Chondrocyte (in vitro differentiated cells): Measurements from ENCODE around the gene OXNAD1. TPM values are rescaled to one million over a fixed set of nuclear protein-coding genes. Genes with fewer than 3 reads are reported as not detected.

Experiments
- DNase-seq: peaks from one replicate; pipeline ENCODE4 v3.0.0; 2021; ENCODE audit warnings: mixed read lengths, low spot score
- H3K27ac Mint-ChIP-seq: one replicate; pipeline ENCODE4 v1.8.0; 2021; ENCODE audit warnings: mild to moderate bottlenecking, moderate library complexity, mixed read lengths; ENCODE audit not compliant: unreplicated experiment
- H3K27me3 Mint-ChIP-seq: 2 replicates; pipeline ENCODE4 v1.8.0; 2021; ENCODE audit warnings: low read depth, mixed read lengths
- H3K36me3 Mint-ChIP-seq: 2 replicates; pipeline ENCODE4 v1.8.0; 2021; ENCODE audit warnings: low read depth, mixed read lengths
- H3K4me1 Mint-ChIP-seq: 2 replicates; pipeline ENCODE4 v1.8.0; 2021; ENCODE audit warnings: low read depth, mild to moderate bottlenecking, mixed read lengths
- H3K4me3 Mint-ChIP-seq: one replicate; pipeline ENCODE4 v1.8.0; 2021; ENCODE audit warnings: mild to moderate bottlenecking, moderate library complexity, mixed read lengths; ENCODE audit not compliant: unreplicated experiment
- H3K9me3 Mint-ChIP-seq: 2 replicates; pipeline ENCODE4 v1.8.0; 2021; ENCODE audit warnings: low read depth, mixed read lengths
- CTCF ChIP-seq: fragments of 200-600 bp; sonication (generic); IDR thresholded peaks from 2 replicates; pipeline ENCODE4 v1.5.0; 2021; ENCODE audit warnings: antibody characterized with exemption, mild to moderate bottlenecking, moderate library complexity
- total RNA-seq: library from RNA; stranded (reverse); gene quantifications from 3 replicates; pipeline ENCODE4 v1.2.1, GENCODE V29; 2021

OXNAD1 gene
- total RNA-seq, 1 donor from 2014 or later: 6.7 TPM

DNA sequence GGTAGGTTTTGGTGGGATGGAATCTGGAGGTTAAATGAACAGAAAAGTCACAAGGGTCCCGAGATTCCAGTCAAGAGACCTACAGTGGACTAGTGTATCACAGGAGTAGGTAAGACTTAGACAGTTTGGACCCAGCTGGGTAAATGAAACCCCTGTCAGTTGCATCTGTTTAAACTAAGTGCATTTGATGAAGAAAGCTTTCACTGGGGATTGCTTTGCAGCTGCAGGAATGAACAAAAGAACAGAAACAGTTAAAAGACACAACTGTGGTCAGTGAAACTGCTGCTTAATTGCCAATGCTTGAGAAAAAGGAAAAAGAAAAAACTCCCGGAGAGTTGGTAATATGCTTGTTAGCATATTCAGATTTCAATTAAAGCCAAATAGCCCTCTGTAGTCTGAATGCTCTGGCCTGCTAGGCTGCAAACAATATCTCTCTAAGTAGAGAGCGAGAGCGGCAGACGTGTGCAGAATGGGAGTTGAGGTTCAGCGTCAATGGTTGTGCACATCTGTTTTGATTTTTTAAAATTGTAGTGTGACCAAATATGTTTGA, 37.1 kb downstream of the OXNAD1 start:
- DNase-seq: no peak
- Mint-ChIP-seq H3K9me3 (peaks cover 1% of the 10 kb centered on the region), H3K36me3 (peaks cover 14% of the 10 kb centered on the region), H3K27me3 (no peaks in the 10 kb centered on the region), H3K27ac (no peak overlapping the region), H3K4me1 (peaks cover 11% of the 10 kb centered on the region), H3K4me3 (no peak overlapping the region)
- no peak for TF ChIP-seq CTCF

- TF ChIP-seq CTCF: no peak
- H3K27me3 Mint-ChIP-seq: no peaks in the 10 kb centered on the region
- H3K36me3 Mint-ChIP-seq: peaks cover 12% of the 10 kb centered on the region
- no peak overlapping the region for H3K4me3 Mint-ChIP-seq
- H3K9me3 Mint-ChIP-seq: no peaks in the 10 kb centered on the region
- H3K27ac Mint-ChIP-seq: no peak overlapping the region
- H3K4me1 Mint-ChIP-seq: peaks cover 11% of the 10 kb centered on the region
- DNase-seq: no peak
Measured at GRCh38 chr3:16303037-16303575, 38.1 kb downstream of the OXNAD1 start.

DNA sequence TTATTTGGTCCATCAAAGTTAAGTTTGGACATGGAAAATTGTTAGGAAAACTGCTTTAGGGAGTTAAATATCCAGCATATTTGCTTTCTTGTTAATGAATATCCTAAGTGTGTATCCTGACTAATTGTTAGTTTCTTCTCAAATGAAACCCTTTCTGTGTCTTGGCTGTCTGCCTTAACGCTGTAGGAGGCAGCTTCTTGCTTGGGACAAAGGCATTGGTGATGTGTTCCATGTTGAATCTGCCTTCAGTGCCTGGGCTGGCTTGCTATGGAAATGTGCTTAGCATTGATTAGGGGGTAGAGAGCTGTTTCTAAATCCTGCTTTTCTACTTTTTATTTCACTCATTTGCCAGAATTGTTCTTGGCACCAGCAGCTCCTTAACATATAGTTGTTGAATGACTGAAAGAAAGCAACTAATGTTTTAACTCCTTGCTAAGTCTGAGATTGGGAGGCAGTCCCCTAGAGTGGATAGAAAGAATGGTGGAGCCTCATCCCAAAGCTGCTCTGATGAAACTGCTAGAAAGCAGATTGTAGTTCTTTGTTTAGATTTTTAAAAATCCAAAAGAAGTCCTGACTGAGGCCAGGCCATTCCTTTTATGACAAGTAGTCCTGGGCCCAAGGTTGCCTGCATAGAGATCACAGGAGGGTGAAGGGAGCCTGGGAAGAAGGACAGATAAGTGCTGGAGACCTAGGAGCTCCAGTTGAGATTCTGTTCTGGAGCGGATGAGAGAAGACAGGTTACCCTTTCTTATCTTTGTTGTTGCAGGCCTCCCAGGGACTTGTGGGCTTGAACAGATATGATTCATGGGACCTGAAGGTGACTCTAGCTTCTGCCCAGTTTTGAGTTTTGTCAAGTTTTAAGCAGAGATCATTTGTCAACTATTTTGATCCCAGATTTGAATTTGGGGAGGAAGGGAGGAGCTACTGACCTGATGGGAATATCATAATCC, 39.3 kb downstream of the OXNAD1 start:
- Mint-ChIP-seq H3K4me3 (no peak overlapping the region), H3K27ac (no peak overlapping the region), H3K4me1 (peaks cover 3% of the 10 kb centered on the region)

GRCh38 chr3:16305111-16305541, 40.1 kb downstream of the OXNAD1 start:
- no peak overlapping the region for H3K27ac Mint-ChIP-seq
- H3K27me3 Mint-ChIP-seq: no peaks in the 10 kb centered on the region
- peaks cover 12% of the 10 kb centered on the region for H3K36me3 Mint-ChIP-seq
- H3K4me1 Mint-ChIP-seq: peaks cover 7% of the 10 kb centered on the region
- H3K4me3 Mint-ChIP-seq: no peak overlapping the region
- no peak for DNase-seq
- H3K9me3 Mint-ChIP-seq: no peaks in the 10 kb centered on the region
- no peak for TF ChIP-seq CTCF

More for the DNA sequence above, 39.3 kb downstream of the OXNAD1 start:
- DNase-seq: no peak
- H3K27me3 Mint-ChIP-seq: no peaks in the 10 kb centered on the region
- no peak for TF ChIP-seq CTCF
- H3K9me3 Mint-ChIP-seq: no peaks in the 10 kb centered on the region
- H3K36me3 Mint-ChIP-seq: peaks cover 12% of the 10 kb centered on the region

GRCh38 chr3:16307832-16308531, 43.0 kb downstream of the OXNAD1 start:
- H3K4me1 Mint-ChIP-seq: peaks cover 7% of the 10 kb centered on the region
- H3K36me3 Mint-ChIP-seq: peaks cover 13% of the 10 kb centered on the region
- H3K9me3 Mint-ChIP-seq: no peaks in the 10 kb centered on the region
- no peak overlapping the region for H3K4me3 Mint-ChIP-seq
- no peaks in the 10 kb centered on the region for H3K27me3 Mint-ChIP-seq
- no peak for DNase-seq
- TF ChIP-seq CTCF: no peak
- H3K27ac Mint-ChIP-seq: no peak overlapping the region
